GM18519 (cell line): ENCODE results near the gene TADA1.
A peak's percentile ranks its signal among the peaks of the same experiment; 100 is the strongest.

Experiments used
- ATAC-seq: cut with Tn5 transposase; IDR thresholded peaks from one replicate; pipeline ENCODE4 v1.9.1; 2021; ENCODE audit warnings: mild to moderate bottlenecking, moderate library complexity; ENCODE audit not compliant: unreplicated experiment, low FRiP score

The TADA1 gene, protein sequence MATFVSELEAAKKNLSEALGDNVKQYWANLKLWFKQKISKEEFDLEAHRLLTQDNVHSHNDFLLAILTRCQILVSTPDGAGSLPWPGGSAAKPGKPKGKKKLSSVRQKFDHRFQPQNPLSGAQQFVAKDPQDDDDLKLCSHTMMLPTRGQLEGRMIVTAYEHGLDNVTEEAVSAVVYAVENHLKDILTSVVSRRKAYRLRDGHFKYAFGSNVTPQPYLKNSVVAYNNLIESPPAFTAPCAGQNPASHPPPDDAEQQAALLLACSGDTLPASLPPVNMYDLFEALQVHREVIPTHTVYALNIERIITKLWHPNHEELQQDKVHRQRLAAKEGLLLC

GRCh38 chr1:166875734-166876539, at the start of gene TADA1:
Gene TADA1 (minus strand): TSS chr1:166876264. CDS start chr1:166876233, 31 bp downstream.
- ATAC-seq = peak; percentile 75

- peak; percentile 80 for ATAC-seq
Observed at GRCh38 chr1:166924823-166925541, 48.9 kb upstream of the TADA1 start.

DNA sequence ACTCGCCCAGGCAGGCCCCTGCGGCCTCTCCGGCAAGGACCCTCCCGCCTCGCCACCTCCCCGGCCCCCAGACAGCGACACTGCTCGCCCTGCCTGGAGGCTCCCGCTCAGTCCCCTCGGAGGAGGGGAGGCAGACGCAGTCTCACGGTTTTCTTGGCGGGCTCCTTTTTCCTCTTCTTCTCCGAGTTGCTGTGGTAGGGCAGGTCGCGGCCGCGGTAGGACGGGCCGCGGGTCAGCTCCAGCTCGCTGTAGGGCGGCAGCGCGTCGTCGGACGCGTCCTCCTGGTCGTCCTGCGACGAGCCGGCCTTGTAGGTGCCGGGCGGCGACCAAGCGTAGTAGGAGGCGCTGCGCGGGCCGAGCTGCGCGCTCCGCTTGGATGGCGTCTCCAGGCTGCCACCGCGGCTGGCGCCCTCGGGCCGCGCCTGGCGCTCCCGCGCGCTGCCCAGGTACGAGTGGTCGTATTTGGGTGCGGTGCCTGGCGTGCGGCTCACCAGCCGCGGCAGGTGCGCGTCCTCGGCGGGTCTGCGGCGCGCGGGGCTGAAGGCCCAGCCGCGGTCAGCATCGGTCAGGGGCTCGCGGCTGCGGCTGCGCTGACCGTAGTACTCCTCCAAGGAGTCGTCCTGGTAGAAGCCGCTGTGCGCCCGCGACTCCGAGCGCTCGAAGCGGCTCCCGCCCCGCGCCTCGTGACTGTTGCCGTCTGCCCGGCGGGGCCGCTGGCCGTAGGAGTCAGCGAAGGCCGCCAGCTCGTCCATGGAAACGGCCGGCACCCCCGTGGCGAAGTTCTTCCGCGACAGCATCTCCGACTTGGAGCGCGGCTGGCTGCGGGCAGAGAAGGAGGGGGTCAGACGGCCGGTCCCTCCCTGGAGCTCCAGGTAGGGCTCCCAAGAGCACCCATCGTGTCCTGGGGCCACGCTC, 44.8 kb upstream of the TADA1 start:
- ATAC-seq = no peak

DNA sequence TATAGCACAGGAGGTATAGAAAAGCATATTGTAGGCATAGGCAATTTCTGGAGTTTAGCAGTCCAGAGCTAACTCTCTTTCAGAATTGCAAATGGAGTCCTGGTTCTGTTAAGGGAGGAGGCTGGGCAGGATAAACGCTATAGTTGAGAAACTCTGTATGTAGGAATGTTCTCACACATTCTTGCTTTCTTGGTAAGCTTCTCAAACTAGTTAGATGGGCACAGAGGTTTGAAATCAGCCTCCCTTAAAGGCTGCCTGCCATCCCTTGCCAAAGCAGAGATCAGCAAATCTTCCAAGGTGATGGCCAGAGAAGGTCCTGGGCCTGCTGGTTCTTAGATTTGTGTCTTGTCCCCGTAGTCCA, 42.9 kb upstream of the TADA1 start:
- ATAC-seq = no peak

DNA sequence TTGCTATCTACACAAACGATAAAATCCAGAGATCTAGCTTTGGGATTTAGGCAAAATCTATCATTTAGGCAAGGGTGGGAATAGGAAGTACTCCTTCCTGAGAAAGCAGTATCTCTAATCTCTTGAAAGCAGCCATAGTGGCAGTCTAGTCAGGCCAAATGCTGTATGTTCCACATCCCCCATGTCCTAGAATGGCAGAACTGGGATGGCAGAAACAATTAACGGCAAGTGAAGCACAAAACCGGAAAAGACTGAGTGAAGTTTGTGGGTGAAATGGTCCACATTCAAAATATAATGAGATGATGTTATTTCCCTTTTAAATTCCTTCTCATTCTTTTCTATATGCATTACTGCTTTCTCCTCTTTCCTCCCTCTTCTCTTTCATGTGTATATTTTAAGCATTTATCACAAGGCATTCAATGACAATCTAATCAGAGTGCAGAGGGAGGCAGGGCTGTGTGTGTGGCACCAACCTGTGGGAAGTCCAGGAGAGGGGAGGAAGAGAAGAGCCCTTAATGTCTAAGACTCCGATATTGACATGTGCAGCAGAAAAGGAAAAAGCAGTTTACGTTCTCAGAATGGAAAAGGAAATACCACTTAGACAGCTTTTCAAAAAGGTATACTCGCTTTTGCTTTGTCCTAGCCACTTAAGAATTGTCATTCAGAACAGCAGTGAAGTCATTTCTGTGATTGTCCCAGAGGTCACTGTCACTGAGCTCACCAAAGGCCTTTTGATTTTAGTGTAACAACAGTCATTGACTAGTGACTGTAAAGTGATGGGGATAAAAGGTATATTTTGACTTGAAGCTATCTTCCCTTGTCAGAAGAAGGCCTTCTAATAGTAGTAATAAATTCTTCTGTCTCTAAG, 42.3 kb upstream of the TADA1 start:
- no peak for ATAC-seq

- ATAC-seq = no peak
Observed at GRCh38 chr1:166915941-166916340, 39.9 kb upstream of the TADA1 start.

- no peak for ATAC-seq
Observed at GRCh38 chr1:166915042-166915441, 39.0 kb upstream of the TADA1 start.

DNA sequence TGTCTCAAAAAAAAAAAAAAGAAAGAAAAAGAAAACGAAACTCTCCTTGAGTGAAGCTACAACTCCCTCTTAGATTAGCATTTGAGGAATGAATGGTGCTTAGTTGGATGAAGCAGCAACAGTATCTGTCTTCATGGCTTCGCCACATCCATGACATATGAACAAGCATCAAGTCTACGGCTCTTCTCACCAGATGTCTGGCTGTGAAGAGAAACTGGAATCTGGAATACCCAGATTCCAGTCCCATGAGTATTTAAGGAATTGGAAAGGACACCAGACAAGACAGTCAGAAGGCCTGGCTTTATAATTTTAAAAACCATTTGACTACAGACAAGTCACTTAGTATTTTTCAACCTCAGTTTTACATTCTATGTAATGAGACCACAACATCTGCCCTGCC, 38.0 kb upstream of the TADA1 start:
- no peak for ATAC-seq

GRCh38 chr1:166911624-166912023, 35.6 kb upstream of the TADA1 start:
- no peak for ATAC-seq

DNA sequence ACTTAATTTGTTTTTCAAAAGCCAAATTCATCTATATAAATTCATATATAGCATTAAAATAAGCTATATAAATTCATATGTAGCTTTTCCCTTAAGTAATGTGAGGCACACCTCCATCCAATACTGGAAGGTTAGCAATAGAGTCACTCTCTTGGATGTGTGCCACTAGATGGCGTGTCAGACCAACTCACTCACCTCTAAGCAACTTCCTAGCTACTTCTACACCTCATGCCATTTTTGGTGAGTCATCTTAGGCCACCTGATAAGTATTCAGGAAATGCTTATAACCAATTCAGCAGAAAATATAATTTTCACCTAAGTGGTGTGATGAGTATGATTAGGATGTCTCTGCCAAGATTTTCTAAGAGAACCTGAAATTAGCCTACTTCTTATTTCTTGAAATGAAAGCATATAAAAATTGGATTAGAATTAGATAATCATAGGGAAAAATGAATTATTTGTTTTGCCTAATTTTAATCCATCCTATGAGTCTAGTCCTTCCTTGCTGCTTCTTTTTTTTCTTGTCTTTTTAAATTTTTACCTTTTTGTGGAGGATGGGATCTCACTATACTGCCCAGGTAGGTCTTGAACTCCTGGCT, 34.4 kb upstream of the TADA1 start:
- peak; percentile 99 for ATAC-seq

GRCh38 chr1:166908942-166909341, 32.9 kb upstream of the TADA1 start:
- no peak for ATAC-seq

DNA sequence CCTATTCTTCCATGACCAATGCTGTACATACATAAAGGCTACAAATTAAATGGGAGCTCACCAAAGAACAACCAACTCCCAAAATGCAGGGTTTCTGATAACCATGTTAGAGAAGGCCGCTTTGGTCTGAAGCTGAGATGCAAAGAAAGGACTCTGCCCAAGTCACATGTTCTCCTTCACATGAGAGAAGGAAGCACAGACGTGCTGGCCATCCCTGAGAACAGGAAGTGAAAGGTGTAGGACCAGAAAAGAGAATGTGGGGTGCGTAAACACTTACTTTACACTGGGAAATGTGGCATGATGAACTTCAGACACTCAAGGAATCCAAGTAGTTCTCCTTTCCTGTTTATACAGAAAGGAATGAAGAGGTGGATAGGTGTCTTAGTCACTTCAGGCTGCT, 31.7 kb upstream of the TADA1 start:
- no peak for ATAC-seq

DNA sequence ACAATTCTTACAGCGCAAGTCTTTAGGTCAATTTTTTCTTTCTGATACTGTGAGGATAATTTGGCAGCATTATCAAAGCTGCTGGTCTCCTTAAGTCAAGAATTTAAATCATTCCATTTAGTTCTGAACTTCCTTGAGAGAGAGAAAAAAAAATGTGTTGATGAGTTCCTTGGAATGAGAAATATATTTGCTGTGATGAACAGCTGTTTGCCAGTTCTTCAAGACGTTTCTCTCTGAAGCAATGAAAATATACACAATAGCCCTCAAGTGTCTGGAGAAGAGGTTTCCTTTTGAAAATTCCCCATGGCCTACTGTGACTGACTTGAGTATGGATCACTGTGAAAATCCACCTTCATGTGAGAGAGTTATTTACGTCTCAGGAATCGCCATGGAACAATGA, 31.0 kb upstream of the TADA1 start:
- no peak for ATAC-seq

- ATAC-seq = no peak
Observed at GRCh38 chr1:166906647-166907046, 30.6 kb upstream of the TADA1 start.

GRCh38 chr1:166905900-166906299, 29.8 kb upstream of the TADA1 start:
- ATAC-seq = no peak

DNA sequence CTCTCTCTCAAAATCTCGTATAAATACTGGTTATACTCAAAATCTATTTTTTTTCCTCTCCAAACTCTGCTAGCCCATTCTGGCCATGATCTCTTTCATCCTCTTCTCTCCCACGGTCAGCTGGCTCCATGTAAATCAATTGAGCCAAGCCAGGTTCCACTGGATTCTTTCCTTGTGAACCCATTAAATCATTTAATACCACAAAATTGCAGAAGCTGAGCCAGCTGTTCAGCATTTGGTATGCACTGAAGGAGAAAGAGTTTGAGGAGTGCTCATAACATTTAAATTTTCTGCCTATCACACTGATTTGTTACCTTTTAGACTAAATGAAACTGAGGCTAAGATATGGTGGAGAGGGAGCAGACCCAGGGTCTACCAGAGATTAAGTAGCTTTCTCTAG, 29.1 kb upstream of the TADA1 start:
- no peak for ATAC-seq

GRCh38 chr1:166903232-166903631, 27.2 kb upstream of the TADA1 start:
- ATAC-seq = no peak

DNA sequence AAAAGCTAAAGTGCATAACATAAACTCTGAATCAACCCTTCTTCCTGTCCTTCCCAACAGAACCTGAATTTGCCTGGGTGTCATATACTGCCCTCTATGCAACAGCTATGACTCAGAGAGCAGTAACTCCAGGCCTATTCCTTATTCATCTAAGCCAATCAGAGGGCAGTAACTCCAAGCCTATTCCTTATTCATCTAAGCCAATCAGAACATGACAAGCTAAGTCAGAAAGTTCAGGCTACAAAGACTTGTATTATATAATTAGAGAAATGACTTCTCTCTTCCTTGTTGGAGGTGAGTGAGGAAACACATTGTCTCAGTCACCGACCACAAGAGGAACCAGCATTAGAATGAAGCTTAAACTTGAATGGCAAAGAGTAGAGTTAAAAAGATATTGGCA, 26.2 kb upstream of the TADA1 start:
- no peak for ATAC-seq

DNA sequence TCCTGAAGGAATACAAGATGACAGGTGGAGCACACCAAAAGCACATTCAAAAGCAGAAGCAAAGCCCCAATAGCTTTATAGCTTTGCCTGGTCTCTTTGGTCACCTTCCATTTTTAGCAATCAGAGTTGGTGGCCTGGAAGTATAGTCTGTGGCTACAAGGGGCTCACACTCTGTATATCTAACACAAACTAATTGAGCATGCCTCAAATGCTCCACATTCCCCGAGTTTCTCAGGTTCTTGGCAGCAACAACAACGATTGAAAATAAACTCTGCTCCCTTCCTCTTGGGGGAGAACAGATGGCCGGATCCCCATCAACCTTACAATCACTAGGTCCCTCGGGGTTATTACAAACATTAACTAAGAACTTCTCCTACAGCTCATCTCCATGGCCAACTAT, 24.9 kb upstream of the TADA1 start:
- no peak for ATAC-seq
